Endothelial cell of umbilical vein (primary cell): Measurements from ENCODE around the gene KLHL30.

ENCODE experiments used
- EZH2 ChIP-seq: IDR thresholded peaks from 2 replicates; pipeline ENCODE4 v1.6.1; 2012; ENCODE audit warnings: borderline replicate concordance, low read depth, mild to moderate bottlenecking, moderate library complexity, low read length, inconsistent platforms; ENCODE audit not compliant: severe bottlenecking
- POLR2A ChIP-seq: IDR thresholded peaks from 2 replicates; pipeline ENCODE4 v1.6.1; 2012; ENCODE audit warnings: low read depth, mild to moderate bottlenecking, control low read depth, low read length
- TF ChIP-seq, protein P1 (sequence below), 2 donors: IDR thresholded peaks; 1 replicate in 1 of 2; 2 replicates in 1 of 2; pipeline ENCODE4 v1.5.1; 2011; ENCODE audit warnings: low read length in 2 of 2, mild to moderate bottlenecking in 2 of 2, moderate library complexity in 2 of 2, control low read depth in 1 of 2, inconsistent platforms in 1 of 2, low read depth in 1 of 2; ENCODE audit not compliant: insufficient read depth in 1 of 2; ENCODE audit errors: extremely low read depth in 1 of 2

DNA sequence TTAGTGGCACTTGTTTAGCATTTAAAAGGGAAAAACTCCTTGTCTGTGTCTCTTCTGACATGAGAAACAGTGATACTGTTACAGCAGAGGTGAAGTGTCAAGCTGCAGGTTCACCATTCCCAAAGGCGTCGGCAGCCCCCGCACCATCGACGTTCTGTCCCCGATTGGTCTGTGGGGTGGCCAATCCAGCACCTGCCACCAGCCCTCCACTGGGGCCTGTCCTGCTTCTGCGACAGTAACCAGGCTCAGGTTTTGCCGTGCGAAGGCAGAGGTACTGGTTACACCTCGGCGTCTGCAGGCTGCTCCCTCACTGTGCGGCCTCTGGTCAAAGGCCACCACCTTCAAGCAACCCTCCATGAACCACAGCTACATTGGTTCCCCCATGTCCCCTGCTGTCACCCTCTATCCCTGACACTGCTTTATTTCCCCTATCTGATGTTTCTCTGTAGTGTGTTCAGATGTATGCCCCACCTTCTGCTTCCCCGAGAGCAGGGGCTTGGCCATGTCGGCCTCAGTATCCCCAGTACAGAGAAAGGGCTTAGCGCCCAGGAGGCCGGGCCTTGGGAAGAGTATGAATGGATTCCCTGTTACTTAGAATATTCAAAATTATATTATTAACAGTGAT lies 46.9 kb upstream of the KLHL30 start:
- TF ChIP-seq EZH2 (no peak), POLR2A (no peak)
- TF ChIP-seq, protein P1, sequence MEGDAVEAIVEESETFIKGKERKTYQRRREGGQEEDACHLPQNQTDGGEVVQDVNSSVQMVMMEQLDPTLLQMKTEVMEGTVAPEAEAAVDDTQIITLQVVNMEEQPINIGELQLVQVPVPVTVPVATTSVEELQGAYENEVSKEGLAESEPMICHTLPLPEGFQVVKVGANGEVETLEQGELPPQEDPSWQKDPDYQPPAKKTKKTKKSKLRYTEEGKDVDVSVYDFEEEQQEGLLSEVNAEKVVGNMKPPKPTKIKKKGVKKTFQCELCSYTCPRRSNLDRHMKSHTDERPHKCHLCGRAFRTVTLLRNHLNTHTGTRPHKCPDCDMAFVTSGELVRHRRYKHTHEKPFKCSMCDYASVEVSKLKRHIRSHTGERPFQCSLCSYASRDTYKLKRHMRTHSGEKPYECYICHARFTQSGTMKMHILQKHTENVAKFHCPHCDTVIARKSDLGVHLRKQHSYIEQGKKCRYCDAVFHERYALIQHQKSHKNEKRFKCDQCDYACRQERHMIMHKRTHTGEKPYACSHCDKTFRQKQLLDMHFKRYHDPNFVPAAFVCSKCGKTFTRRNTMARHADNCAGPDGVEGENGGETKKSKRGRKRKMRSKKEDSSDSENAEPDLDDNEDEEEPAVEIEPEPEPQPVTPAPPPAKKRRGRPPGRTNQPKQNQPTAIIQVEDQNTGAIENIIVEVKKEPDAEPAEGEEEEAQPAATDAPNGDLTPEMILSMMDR (IDR thresholded peaks at IDR 0.05; ENCODE audit: extremely low read depth in 1 of 2, insufficient read depth in 1 of 2, low read depth in 1 of 2, low read length in 2 of 2): no peak
